ENCODE measurements around the gene HMCES.

GRCh38 chr3:129345281-129345680 is 66.6 kb downstream of the HMCES start:
- no peak for TF ChIP-seq ZNF8 (CRISPR knock-in tag; IDR thresholded peaks at IDR 0.05)
- no peak for TF ChIP-seq CREB5 (CRISPR knock-in tag; IDR thresholded peaks at IDR 0.05; ENCODE audit: low read depth)
- TF ChIP-seq TOX (CRISPR knock-in tag; IDR thresholded peaks at IDR 0.05; ENCODE audit: borderline replicate concordance) = no peak
- TF ChIP-seq, protein P1, sequence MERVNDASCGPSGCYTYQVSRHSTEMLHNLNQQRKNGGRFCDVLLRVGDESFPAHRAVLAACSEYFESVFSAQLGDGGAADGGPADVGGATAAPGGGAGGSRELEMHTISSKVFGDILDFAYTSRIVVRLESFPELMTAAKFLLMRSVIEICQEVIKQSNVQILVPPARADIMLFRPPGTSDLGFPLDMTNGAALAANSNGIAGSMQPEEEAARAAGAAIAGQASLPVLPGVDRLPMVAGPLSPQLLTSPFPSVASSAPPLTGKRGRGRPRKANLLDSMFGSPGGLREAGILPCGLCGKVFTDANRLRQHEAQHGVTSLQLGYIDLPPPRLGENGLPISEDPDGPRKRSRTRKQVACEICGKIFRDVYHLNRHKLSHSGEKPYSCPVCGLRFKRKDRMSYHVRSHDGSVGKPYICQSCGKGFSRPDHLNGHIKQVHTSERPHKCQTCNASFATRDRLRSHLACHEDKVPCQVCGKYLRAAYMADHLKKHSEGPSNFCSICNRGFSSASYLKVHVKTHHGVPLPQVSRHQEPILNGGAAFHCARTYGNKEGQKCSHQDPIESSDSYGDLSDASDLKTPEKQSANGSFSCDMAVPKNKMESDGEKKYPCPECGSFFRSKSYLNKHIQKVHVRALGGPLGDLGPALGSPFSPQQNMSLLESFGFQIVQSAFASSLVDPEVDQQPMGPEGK (CRISPR knock-in tag; IDR thresholded peaks at IDR 0.05; ENCODE audit: borderline replicate concordance) = no peak
- TF ChIP-seq ZFP30 (CRISPR knock-in tag; IDR thresholded peaks at IDR 0.05) = no peak
- no peak for TF ChIP-seq ZFP3 (CRISPR knock-in tag; IDR thresholded peaks at IDR 0.05)
- no peak for TF ChIP-seq RARB (CRISPR knock-in tag; IDR thresholded peaks at IDR 0.05)
- TF ChIP-seq ARNTL (CRISPR knock-in tag; IDR thresholded peaks at IDR 0.05; ENCODE audit: borderline replicate concordance, low read depth) = no peak

Data from SK-N-SH treated with all-trans-retinoic acid at 6 μM for 48 hours (cell line).